Activated CD4-positive, CD25-positive, alpha-beta regulatory T cell treated with anti-CD3 and anti-CD28 coated beads, Interleukin-2, amount 50 U/mL, for 24 hours (primary cell): ENCODE data around the gene STAM.
"Not testable (repeated sequence)": the region's sequence is repeated elsewhere in the genome, so short reads cannot be mapped to it uniquely, and the experiment has no call there.

Experiments
- ATAC-seq, 2 donors: fragments of 150-1000 bp; cut with Tn5 transposase; one replicate each; pipeline ENCODE4 v1.10.0; 2021; ENCODE audit warnings: mild to moderate bottlenecking in 1 of 2, moderate library complexity in 1 of 2

STAM gene

DNA sequence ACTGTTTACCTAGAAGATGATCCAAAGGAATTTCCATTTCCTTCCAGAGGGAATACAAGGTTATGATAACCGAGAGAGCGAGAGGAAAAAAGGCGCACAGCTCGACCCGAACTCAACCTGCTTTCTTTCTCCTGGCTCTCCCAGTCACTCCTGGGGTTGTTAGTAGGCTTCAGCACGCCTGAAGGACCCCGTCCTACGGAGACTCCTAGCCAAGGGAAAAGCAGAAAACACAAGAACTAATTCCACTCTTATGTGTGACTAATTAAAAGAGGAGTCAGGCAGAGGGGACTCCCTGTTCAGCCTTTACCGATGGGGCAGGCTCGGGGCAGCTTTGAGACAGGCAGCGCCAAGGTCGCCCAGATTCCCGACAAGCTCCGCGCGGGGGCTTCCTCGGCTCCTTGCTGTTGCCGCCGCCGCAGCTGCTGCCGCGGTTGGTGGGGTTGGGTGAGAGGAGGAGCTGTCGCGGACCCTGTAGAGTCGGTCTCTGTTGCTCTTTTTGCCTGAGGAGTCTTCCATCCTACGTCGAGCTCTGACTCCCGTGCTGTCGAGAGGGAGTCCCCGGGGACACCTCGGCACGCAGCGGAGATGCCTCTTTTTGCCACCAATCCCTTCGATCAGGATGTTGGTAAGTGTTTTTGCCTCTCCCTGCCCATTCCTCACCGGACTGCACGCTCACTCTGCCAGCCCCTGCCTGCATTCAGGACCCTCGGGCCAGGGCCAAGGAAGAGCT is at the start of gene STAM:
Gene STAM (plus strand): TSS at position 397 of the 730 bp plus-strand sequence. CDS start 189 bp downstream, at position 586.
- ATAC-seq = peak; percentile 72 to 79

DNA sequence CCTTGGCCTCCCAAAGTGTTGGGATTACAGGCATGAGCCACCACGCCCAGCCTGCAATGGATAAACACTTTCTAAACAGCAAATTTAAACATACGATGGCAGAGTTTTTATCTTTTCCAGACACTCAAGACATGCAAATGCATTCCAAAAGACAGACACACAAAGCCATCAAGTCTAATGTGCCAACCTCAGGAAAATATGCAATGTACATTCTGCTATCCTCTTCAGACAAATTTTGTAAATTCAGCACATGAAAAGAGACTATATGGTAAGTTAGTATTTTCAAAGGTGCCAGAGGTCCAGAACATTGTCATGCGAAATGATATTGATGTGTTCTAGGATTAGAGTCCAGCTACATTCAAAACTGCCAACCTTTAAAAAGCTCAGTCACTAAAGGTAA is 46.6 kb upstream of the STAM start:
- ATAC-seq = no peak

DNA sequence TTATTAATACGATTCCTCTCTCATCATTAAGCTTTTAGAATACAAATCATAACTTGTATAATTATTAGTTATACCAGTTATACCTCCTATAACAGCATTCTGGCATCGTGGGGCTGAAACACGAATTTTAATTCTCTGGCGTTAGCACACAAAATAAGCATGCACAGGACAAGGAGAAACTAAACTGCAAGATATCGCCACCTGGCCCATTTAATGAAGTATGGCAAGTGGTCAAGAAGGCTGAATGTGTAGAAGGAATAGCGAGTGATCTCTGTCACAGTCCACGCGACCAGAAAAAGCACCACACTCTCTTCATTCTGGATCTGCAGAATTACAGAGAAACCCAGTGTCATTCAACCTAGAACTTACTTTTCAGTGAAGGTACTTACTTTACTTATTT is 44.9 kb upstream of the STAM start:
- ATAC-seq = no peak

DNA sequence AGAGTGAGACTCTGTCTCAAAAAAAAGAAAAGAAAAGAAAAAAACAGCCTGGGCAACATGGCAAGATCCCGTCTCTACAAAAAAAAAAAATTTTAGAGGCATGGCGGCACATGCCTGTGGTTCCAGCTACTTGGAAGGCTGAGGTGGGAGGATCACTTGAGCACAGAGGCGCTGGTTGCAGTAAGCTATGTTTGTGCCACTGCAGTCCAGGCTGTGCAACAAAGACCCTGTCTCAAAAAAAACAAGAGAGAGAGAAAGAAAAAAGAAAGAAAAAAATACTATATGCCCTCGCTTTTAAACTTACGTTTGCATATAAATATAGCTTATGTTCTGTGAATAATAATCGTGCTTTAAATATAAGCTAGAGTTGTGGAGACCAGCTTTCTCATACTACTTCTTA is 38.0 kb upstream of the STAM start:
- ATAC-seq = no peak

DNA sequence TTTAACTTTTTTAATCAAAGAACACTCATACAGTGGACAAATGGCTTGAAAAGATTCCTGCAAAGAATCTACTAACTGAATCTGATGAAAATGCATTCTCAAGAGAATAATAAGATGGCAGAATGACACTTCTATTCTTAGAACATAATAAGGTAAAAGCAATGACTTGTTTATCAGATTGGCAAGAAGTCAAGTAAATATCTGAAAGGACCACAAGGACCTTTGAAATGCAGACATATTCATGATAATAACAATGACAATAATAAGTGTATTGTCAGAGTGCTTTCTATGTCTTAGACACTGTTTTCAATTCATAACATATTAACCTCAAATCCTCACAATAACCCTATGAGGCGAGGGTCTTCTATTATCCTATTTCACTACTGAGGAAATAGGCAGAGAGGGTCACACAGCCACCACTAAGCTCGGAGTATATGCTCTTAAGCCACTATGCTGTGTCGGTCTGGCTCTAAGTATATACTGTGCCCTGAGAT is 37.4 kb upstream of the STAM start:
- ATAC-seq = no peak

DNA sequence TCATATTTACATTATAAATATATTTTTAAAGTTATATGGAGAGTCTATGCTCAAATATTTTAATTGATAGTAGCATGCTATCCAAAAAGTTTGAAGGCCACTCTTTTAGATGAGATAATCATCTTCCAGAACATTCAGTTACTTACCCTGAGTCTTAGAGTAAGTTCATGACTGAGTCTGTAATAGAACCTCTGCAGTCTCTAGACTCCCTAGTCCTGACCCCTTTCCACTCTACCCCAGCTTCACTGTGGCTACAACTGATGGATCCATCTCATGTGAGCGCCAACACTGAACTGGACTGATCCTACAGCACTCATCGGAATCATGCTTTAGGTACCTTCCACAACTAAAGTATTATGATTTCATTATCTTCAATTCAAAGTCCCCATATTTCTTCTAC is 36.9 kb upstream of the STAM start:
- no peak for ATAC-seq

DNA sequence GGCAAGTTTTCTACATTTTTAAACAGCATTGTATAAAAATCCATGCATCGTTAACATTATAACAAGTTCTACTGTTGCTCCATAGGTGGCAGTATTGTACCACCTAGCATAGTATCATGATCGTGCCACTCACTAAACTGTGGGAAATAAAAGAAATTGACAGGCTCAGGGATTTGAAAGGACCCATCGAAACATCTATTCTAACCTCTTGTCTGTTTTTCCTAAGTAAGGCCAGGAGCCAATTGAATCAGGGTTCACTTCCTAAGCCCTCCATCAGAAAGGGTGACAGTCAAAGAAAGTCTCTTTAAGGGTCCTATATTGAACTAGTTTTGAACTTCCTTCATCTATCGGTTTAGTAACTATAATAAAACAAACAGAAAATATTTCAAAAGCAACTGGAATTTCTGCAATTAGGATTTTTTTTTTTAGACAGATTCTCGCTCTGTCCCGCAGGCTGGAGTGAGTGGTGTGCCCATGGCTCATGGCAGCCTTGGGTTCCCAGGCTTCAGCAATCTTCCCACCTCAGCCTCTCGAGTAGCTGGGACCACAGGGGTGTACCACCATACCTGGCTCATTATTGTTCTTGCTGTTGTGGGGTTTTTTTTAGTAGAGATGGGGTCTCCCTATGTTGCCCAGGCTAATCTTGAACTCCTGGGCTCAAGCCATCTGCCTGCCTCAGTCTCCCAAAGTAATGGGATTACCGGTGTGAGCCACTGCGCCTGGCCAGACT is 36.2 kb upstream of the STAM start:
- ATAC-seq = peak; percentile 72 to 84

DNA sequence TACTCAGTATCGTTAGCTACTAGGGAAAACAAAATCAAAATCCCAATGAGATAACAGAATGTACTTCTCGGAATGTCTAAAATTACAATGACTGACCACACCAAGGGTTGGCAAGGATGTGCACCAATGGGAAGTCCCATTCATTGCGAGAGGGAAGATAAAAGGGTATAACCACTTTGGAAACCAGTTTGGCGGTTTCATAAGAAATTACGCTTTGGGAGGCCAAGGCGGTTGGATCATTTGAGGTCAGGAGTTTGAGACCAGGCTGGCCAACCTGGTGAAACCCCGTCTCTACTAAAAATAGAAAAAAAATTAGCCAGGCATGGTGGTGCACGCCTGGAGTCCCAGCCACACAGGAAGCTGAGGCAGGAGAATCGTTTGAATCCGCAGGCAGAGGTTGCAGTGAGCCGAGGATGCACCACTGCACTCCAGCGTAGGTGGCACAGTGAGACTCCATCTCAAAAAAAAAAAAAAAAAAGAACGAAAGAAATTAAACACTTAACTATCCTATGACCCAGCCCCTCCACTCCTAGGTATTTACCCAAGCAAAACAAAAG is 34.4 kb upstream of the STAM start:
- peak in 1 of 2 donors; percentile 11 for ATAC-seq

DNA sequence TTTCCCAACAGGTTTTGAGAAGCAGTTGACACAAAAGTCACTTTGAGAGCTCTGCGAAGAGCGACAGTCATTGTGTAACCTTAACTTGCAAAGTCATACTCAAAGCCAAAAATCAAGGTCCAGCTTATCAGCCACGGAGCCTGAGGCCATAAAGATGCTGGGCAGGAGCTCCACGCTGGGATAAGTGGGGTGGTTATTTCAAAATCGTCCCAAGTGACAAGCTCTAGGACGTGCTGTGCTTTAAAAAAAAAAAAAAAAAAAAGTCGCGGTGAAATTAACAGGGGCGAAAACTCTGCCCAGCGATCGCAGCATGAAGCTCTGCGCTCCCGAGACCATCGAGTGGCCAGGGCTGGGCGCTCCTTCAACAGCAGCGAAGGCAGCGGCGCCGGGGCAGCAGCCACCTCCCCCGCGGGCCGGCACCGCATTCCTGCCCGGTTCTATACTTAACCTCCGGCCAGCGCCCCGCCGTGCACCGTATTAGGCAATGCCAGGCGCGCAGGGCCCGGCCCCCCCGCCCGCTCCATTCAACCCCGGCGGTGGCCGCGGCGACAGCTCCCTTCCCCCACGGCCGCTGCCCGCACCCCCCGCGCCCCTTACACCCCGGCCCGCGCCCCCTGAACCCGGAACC is 27.4 kb upstream of the STAM start:
- ATAC-seq = peak; percentile 54 to 62

DNA sequence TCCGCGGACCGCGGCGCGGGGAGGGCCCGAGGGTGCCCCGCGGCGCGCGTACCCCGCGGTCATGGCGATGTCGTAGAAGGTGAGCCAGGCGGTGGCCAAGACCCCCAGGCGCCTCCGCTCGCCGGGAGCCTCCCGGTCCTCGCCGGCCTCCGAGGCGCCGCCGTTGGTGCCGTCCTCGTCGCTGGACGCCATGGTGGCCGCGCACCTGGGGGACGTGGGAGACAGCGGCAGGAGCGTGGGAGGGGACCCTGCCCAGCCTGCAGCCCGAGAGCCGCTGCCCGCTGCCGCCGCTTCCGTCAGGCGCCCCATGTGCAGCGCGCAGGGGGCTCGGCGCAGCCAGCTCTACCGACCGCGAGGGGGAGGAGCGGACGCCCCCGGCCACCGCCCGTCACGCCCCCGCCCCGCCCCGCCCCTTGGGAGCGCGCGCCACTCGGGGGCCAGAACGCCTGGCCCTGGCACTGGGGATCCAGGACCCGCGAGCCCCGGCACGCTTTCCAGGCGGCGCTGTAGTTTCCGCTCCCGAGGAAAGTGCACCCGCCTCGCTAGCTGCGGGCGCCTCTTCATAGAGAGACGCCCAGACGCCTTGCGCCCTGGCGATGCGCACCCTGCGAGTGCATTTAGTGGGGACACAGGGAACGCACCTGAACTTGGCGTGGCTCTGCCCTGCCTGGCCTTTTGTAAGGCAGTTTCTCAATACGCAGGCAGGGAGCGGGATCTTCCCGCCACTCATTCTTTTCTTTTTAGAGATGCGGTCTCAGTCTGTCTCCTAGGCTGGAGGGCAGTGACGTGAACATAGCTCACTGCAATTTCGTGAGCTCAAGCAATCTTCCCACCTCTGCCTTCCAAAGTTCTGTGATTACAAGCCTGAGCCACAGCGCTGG is 26.7 kb upstream of the STAM start, which contains the start of gene HACD1:
Gene HACD1 (minus strand): TSS at position 344 of the 881 bp plus-strand sequence. CDS start 35 bp downstream, at position 309.
- peak; percentile 71 to 75 for ATAC-seq

DNA sequence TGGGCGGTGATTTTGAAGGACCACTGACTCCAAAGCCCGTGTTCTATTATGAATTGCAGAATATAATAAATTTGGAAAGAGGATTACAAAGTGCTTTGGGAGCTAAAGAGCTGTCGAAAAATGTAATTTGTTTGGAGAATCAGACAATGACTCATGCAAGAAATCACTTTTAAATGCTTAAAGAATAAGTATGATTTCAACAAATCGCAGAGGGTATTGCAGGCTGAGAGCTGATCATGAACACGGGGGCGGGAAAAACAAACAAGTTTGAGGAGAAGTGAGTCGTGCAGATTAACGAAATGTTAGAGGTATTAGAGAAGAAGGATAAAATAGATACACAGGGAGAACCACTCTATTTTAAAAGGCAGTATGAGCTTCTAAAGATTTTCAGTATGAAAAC is 21.9 kb upstream of the STAM start:
- ATAC-seq = no peak

DNA sequence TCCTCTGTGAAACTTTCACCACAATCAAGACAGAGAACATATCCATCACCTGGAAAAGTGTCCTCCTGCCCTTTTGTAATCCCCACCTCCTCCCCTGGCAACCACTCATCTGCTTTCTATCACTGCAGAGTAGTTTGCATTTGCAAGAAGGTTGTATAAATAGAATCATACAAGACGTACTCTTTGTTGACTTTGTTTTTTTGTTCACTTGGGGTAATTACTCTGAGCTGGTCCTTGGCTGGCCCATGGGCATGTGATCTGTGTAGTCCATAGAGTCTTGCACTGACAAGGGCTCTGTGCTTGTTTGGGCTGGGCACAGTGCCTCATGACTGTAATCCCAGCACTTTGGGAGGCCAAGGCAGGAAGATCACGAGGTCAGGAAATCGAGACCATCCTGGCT is 19.0 kb upstream of the STAM start:
- ATAC-seq = no peak

DNA sequence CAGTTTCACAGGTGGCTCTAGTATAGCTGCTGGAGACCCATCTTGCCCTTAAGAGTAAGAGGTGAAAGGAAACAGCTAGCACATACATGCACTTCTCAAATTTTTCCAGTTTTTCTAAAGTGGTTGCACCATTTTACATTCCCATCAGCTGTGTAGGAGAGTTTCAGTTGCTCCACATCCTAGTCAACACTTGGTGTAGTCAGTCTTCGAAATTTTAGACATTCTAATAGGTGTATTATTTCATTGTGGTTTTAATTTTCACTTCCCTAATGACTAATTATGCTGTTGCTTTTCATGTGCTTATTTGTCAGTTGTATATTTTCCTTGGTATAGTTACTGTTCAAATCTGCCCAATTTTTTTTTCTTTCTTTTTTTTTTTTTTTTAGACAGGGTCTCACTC is 17.3 kb upstream of the STAM start:
- ATAC-seq = peak; percentile 44 to 48

DNA sequence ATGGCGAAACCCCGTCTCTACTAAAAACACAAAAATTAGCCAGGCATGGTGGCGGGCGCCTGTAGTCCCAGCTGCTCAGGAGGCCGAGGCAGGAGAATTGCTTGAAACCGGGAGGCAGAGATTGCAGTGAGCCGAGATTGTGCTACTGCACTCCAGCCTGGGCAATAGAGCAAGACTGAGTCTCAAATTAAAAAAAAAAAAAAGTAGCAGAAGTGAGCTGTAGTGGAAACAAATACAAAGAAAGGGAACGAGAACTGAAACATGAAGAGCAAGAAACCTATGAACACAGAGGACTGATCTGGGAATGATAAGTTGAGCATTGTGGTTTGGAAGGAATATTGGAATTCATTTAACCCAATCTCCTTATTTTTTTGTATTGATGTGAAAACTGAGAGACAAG is 11.4 kb upstream of the STAM start:
- not testable (repeated sequence) for ATAC-seq

DNA sequence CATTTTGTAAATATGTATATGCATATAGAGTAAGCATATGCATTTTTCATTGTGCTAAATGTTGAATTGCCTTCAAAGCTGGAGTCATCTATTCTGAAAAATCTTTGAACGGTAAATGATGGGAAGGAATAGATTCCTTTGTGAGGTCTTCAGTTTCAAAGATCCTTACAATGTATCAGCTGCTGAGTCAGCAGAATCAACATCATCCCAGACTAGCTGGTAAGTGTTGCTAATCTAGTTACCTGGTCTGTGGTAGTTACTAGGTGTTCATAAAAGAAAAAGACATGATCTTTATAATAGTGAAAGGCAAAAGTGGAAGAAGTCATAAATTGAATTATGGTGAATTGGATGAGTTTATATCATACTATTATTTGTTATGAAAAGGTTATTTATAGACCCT is 10.6 kb upstream of the STAM start:
- ATAC-seq = no peak

DNA sequence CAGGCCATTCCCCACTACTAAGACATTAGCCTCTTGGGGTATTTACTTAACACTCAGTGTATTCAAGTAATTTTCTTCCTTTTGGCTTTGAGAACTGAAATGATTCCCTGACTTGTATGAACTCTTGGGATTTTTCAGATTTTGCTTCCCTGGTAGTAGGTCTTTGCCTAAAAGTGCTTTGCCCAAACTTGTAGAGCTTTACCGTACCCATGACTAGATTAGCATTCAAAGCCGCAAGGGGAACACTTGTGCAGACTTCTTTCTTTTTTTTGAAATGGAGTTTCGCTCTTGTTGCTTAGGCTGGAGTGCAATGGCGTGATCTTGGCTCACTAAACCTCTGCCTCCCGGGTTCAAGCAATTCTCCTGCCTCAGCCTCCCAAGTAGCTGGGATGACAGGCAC is 6.1 kb upstream of the STAM start:
- ATAC-seq = no peak

DNA sequence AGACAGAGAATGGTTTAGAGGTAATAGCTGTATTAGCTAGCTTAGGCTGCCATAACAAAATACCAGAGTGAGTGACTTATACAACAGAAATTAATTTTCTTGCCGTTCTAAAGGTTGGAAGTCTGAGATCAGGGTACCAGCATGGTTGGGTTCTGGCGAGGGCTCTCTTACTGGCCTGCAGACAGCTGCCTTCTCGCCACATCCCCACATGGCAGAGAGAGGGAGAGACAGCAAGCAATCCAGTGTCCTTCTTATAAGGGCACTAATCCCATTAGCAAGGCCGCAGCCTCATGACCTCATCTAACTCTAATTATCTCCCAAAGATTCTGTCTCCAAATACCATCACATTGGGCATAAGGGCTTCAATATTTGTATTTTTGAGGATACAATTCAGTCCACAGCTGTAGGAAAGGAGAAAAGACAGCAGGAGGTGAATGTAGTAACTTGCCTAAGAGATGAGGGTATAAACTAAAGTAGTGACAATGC is 3.6 kb upstream of the STAM start:
- no peak for ATAC-seq

DNA sequence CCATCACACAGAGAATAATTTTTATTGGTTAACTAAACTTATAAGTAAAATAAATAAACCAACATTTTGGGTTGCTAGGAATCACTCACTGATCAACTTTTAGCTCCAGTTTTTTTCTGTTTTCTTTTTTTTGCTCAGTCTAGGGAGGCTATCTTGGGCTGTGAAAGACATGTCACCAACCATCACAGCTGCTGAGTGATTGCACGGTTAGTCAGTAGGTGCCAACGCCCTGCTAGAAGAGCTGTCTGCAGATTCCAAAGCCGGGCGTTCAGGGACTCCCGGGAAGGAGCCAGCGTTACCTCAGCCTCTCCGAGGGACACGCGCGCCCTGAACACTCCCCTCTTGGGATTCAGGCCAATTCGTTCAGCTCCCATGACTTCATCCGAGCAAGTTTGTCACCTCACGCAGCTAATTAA is 604 bp upstream of the STAM start:
- peak; percentile 28 to 42 for ATAC-seq

DNA sequence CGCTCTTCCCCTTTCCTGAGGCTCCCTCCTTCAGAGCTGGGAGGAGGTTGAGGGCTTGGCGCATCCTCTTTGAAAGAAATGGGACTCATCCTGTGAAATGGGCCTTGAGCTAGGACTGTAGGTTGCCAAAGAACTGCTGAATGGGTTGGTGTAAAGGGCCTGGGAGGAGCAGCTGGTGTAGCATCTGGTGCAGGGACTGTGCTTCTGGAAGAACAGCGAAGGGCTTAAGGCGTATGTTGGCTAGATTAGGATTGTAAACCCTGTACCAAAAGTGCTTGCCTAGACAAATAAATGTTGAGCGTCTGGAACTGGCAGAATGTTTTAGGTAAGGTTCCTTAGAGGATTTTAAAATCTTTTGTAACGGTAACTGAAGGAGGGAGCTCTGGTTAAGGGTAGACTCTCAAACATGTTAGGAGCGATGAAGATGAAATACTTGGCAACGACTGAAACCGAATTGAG is 563 bp downstream of the STAM start:
- ATAC-seq = no peak

DNA sequence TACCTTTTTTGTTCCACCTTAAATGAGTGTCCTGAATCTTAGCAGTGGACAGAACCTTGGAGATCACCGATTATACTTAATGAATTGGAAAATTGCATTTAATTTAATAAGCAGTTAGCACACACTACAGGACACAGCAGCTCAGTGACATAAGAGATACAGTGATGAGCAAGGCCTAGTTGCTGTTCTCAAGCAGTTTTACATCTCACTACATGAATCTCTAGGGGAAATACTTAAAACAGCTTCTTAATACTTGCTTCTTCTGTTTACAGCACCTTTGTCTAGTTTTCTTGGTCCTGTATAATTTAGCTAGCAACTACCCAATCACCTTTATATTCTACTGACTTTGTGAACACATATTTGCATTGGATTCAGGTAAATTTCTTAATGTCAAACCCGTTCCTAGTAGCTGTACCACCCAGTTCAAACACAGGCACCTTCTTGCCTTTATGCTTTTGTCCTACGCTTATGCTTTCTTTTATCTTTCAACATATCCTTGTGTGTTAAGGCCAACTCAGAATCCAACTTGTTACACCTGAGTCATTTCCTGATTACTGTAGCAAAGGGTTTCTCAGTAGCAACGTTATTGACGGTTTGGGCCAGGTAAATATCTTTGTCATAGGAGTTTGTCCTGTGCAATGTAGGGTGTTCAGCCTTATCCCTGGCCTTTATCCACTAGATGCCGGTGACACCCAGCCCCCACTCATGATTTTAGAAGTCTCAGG is 1.8 kb downstream of the STAM start:
- ATAC-seq = peak; percentile 55 to 62

DNA sequence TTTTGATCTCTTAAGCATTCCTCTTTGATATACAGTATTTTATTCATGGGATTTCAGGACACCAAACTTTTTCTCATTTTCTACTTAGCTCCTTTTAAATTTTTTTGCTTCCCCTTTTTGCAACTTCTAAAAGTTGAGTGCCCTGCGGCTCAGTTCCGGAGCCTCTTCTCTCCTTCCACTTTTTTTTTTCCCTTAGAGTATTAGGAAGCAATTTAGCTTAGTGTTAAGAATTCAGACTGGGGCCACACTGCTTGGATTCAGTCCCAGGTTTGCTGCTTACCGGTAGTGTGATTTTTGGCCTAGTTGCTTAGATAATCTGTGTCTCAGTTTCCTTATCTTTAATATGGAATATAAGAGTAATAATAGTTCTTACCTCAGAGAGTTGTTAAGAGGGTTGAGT is 3.4 kb downstream of the STAM start:
- no peak for ATAC-seq
